Left ventricle myocardium superior (tissue), 1 donor: ENCODE data around the gene RMI2. TPM values are rescaled to one million over a fixed set of nuclear protein-coding genes. Genes with fewer than 3 reads are reported as not detected.

Source experiments
- ATAC-seq: fragments of 200-7000 bp; cut with Tn5 transposase; one replicate; pipeline ENCODE4 v1.9.1; 2020; ENCODE audit warnings: mild to moderate bottlenecking, moderate library complexity
- DNase-seq: peaks from one replicate; pipeline ENCODE4 v3.0.0-alpha.2; 2020
- intact Hi-C: fragments of 100-400 bp; cut with micrococcal nuclease; formaldehyde crosslinking; loops from one replicate; pipeline ENCODE4 v1.11.0; 2022
- microRNA-seq: library from miRNA; unstranded; fragments of <30 nt; microRNA quantifications from one replicate; pipeline ENCODE4 v1.2.0, GENCODE V29; 2020; ENCODE audit warnings: borderline number of aligned reads
- total RNA-seq: library from RNA; stranded (reverse); fragmentation: NEBNext Ultra II Directional; extraction: Animal tissue kit (Norgen Biotek cat#: 25700); gene quantifications from one replicate; pipeline ENCODE4 v1.2.1, GENCODE V29; 2021
- donor health status: DM: no; HTN: yes; CAD: no; lungs with severe emphysema.

Gene RMI2
- total RNA-seq, 1 donor from 2014 or later: 0.45 TPM

GRCh38 chr16:11391576-11391975 is 46.3 kb downstream of the RMI2 start:
- DNase-seq: peak; percentile 22
- ATAC-seq: no peak
- intact Hi-C loops: no loop called here

DNA sequence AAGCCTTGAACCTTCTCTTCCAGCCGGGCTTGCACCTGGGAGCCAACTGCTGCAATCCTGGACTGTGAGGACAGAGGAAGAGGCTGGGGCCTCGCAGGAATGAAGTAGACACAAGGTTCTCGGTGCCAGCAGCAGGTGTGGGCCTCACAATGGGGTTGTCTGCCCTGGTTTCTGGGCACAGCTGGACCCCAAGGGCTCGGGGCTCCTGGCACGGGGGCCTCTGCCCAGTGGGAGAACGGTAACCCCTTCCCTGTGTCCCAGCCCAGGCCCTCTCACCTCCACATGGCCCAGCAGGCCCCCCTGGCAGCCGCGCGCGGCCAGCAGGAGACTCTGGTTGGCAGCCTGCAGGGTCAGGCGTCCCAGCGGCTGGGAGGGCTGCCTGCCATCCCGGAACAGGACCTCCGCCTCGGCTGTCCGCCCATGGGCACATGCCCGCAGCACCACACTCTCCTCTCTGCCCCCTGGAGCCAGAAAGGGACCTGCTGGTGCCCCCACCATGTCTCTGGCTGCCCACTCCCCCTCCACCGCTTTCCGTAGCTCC is 46.9 kb downstream of the RMI2 start:
- intact Hi-C loops: no loop called here
- DNase-seq (peak; percentile 21), ATAC-seq (no peak)

GRCh38 chr16:11393366-11393765 is 48.1 kb downstream of the RMI2 start:
- ATAC-seq (no peak), DNase-seq (peak; percentile 15)
- intact Hi-C loops: no loop called here

- no peak for ATAC-seq
- peak; percentile 13 for DNase-seq
- intact Hi-C loops: no loop called here
Observed at GRCh38 chr16:11393861-11394592, 48.8 kb downstream of the RMI2 start.

GRCh38 chr16:11394593-11394960 is 49.3 kb downstream of the RMI2 start:
- DNase-seq (peak; percentile 9), ATAC-seq (no peak)
- intact Hi-C loops: no loop called here

DNA sequence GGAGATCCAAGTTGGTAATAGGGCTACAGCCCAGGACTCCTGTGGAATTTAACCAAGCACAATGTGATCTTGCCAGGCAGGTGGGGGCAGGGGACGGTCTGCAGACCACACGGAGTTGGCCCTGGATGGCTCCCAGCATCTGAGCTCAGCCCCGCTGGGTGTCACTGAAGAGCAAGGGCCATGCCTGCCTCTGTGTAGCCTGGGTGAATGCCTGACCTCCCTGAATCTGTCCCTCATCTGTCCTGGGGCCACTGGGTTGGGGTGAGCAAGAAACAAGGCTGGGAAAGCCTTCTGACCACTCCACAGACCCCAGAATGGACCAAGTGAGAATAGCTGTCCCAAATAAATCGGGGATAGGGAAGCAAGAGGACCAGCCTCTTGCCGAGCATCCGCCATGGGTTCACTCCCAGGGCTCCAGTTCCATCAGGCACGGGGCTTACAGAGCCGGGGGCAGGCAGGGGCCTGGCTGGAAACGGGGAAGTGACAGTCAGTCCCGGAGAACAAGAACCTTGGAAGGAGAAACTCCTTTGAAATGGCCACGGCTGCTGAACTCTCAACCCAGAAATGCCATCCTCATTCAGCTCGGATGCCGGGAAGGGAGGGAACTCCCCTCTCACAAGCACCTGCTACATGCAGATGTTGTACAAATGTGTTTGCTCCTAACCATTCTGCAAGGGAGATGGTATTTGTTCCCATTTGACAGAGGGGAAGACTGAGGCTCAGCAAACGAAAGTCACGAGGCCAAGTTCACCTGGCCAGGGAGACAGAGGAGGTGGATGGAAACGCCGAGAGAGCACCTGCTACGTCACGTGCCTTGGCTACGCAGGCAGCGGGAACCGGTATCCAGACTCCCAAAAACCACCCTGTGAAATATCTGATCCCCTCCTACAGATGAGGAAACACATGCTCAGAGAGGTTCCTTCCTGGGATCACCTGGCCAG is 50.0 kb downstream of the RMI2 start:
- ATAC-seq (no peak), DNase-seq (peak; percentile 23)
- intact Hi-C loops: no loop called here

GRCh38 chr16:11395949-11396240 is 50.6 kb downstream of the RMI2 start:
- ATAC-seq (no peak), DNase-seq (no peak)
- intact Hi-C loops: no loop called here

DNA sequence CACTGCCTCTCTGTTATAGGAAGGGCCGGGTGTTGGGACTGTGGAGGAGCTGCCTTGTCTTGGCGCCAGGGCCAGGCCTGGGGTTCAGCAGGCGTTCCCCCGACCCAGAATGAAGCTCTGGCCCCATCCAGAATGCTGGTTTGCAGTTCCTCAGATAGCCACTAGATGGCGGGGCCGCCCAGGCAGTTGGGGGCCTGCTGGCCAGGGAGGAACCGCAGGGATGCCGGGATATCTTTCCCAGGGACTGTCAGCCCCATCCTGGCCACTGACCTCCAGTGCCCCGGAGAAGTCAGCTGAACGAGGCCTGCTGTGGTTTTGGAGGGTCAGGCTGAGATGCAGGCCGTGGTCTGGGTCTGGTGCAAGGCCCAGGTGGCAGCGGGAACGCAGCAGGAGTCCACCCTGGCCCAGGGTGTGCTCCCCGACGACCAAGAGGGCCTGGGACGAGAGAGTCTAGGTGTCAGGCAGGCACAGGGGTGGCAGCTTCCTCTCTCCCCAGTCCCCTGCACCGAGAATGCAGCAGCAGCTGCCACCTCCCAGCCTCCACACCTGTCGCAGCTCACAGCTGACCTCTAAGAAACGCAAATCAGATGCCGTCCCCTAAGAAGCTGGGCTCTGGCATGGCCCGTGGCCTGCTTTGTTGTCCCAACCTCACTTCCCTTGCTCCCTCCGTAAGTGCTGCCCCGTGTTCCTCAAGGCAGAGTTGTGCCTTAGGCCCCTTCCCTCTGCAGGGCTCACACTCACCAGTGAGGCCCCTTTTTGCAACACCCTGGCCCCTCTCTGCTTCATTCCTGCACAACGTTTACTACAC is 51.2 kb downstream of the RMI2 start:
- ATAC-seq (peak; percentile 84), DNase-seq (peak; percentile 81)
- intact Hi-C loops: no loop called here

GRCh38 chr16:11398136-11398535 is 52.9 kb downstream of the RMI2 start:
- ATAC-seq (no peak), DNase-seq (peak; percentile 9)
- intact Hi-C loops: no loop called here

DNA sequence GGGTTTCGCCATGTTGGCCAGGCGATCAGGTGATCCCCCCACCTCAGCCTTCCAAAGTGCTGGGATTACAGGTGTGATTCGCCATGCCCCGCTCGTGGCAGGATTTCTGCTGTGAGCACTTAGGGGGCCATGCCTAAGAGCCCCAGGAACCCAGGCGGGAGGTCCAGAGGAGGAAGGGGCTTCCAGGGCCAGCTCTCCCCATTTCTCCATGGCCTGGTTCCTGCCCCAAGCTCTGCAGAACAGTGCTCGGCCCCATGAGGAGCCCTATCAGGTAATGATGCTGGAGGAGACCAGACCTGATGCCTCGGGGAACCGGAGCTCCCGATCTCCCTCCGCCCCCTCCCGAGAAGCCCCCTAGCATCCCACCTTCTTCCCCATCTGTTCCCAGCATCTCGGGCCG is 53.6 kb downstream of the RMI2 start:
- intact Hi-C loops: no loop called here
- peak; percentile 11 for DNase-seq
- ATAC-seq: no peak

DNA sequence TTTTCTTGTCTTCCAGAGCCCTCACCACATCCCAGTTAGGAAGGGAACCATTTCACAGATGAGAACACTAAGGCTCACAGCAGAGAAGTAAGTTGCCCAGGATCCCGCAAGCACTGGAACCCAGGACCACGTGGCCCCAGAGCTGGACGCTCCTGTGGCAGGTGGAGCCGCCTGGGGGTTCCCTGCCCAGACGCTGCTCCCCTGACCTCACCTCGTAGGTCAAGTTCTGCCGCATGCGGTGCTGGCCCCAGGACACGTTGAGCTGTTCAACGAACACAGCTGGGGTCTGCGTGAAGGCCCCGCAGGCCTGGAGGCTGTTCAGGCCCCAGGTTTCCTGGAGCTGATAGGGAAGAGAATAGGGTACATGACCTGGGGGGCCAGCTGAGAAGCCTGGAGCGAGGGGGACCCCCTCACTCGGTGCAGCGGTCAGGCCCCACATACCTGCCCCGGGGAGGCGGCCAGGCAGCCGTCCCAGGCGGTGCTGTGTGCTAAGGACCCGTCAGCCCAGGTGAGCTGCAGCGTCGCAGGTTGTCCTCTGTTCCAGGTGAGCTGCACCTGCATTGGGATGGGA is 54.1 kb downstream of the RMI2 start:
- DNase-seq (peak; percentile 26), ATAC-seq (no peak)
- intact Hi-C loops: no loop called here

DNA sequence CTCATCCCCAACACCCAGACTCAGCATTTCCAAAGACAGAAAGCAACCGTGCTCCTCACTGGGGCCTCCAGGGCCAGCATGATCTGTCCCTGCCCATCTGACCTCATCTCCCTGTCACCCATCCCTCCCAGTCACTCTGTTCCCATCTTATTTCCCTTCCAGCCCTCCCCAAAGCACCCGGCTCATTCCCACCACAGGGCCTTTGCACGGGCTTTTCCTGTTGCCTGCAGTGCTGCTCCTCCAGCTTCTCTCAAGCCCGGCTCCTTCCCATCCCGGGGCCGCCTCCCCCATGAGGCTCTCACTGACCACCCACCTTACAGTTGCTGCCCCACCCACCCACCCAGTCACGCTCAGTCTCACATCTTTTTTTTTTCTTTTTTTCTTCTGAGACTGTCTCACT is 54.8 kb downstream of the RMI2 start:
- intact Hi-C loops: loop anchor here (10.0 kb wide), 1 partner anchor 315 kb away; no protein-coding TSS in a partner anchor
- no peak for ATAC-seq
- DNase-seq: peak; percentile 10

Small RNA genes lying within 50 kb of the gene (microRNA-seq; reads per million reads assigned to microRNA genes)
- gene MIR548H2: not detected

Other genes starting within 250 kb of the RMI2 start
- gene SOCS1, start 89.3 kb upstream of the RMI2 start, total RNA-seq: 3.8 TPM
- gene TNP2, start 76.1 kb upstream of the RMI2 start, total RNA-seq: not detected
- not detected for gene PRM3, start 71.8 kb upstream of the RMI2 start, total RNA-seq
- not detected for gene PRM2, start 69.0 kb upstream of the RMI2 start, total RNA-seq
- gene PRM1, start 64.1 kb upstream of the RMI2 start, total RNA-seq: not detected
- gene LITAF, start 241.5 kb downstream of the RMI2 start, total RNA-seq: 70.8 TPM